HG03066 (cell line): ENCODE measurements around the gene SPATA17.

Source experiments
- ATAC-seq: cut with Tn5 transposase; IDR thresholded peaks from one replicate; pipeline ENCODE4 v1.9.1; 2021; ENCODE audit warnings: low read depth; ENCODE audit not compliant: unreplicated experiment

SPATA17 gene

DNA sequence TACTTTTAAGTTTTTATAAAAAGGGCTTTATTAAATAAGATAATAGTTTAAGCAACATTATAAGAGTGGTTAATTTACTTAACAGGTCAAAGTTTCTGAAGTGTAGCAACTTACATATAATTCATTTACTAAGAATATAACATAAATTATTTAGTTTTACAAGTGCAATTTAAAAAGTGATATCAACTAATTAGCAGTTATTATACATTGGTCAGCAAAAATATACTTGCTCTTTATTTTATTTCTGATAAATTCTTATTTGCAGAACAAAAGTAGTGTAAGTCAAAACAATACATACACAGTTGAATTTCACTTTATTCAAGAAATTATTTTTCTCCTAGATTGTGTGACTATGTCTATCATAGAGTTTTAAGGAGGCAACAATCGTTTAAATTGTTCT is 215.6 kb downstream of the SPATA17 start:
- no peak for ATAC-seq

DNA sequence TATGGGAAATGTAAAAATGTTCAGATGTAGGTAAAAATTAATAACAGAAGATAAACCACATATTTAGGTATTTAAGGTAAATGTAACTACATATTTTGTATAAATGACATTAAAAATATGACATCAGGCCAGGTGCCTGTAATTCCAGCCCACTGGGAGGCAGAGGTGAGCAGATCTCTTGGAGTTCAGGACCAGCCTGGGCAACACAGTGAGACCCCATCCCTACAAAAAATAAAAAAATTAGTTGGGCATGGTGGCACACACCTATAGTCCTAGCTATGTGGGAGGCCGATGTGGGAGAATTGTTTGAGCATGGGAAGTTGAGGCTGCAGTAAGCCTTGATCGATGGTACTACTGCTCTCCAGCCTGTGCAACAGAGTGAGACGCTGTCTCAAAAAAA is 216.5 kb downstream of the SPATA17 start:
- ATAC-seq = no peak

DNA sequence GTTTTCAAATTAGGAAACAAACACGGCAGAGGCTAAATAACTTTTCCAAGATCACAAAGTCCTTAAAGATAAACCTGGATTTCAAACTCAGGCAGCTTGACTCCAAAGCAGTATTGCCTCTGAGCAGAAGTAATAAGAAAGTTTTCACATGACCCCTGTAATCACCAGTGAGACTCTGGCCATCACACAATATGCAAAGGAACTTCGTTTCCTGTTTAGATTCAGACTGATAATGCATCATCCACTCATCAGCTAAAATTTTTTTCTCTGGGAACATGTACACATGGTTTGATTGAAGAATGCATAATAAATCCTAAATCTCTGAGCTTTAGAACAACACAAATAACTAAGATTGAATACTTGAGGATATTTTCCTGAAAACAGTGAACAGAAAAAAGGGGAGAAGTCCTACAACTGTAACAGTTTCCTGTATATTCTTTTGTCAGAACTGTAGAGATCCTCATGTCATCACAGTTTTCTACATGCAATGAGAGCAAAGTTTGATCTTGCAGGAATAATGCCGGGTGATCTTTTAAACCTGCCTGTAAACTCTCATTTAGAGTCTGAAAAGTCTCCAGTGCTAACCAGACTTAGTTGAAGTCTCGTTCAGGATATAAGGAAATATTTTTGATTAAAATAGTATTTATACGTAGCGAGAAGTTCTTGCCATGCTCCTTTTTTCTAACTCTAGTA is 225.3 kb downstream of the SPATA17 start:
- no peak for ATAC-seq

DNA sequence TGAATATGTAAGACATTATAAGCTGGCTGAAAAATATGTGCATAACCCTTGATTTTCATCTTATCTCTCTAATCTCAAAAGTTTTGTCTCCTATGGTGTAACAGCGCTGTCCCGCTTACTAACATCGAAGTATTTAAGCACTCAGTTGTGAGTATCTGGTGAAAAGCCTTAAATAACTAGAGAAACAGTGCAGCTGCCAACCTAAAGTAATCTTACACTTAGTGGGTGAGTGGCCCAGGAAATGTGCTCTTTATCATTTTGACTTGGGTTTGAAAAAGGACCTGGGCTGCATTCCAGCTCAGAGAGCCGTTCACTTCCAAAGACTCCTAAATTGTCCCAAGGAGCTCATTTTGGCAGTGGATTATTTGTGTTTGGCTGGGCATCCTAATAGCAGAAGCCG is 225.9 kb downstream of the SPATA17 start:
- no peak for ATAC-seq

DNA sequence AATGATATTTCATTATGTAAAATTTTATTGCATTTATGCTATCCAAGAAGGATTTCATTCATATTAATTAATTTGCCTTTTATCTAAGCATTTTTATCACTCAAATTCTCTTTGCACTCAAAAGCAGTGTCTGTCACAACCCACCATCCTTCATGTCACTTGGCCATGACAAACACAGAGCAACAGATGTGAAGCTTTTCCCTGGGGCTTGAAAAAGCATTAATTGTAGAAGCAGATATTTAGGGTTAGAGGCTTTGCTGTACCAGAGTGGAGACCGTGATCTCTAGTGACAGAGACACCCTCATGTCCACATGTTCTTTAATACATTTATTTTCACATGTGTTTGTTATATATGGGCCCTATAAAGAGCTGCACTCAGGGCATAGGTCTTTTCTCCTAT is 230.5 kb downstream of the SPATA17 start:
- no peak for ATAC-seq

DNA sequence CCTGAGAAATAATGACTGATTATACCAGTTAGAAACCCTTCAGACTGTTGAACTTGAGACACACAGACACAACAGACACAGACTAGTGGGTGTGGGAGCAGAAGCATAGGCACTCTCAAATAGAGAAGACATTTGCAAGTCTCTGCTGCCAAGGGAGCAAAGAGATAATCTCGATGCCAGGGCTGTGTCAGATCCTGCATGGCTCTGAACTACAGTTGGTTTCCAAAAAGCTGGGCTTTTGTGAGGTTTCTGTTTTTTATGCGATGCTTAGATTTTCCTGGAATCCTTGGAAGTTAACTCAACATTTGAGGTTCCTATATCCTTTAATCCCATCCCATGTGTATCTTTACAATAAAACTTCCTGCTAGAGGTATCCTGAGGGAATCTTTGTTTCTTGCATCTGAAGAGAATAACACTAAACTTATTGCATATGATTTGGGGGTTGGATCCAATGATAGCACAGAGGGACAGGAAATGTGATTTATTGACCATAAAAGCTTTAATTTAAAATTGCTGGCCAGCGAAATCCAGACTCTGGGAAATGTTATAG is 236.4 kb downstream of the SPATA17 start:
- ATAC-seq = no peak

DNA sequence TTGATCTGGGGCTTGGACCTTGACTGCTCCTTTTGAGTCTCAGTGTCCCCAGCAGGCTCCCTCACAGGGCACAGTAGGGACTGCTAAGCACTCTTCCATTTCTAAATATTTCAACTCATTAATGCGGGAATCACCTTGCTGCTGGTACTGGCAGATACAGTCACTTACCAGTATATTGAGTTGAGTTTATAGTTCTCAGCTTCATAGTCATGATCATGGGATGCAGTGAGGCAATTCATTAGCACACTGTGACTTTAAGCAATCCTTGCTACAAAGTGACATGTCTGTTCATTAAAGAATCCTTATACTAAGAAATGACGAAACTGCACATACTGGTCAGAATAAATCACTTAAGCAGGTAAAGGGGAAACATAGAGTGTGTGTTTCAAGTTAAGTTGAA is 240.8 kb downstream of the SPATA17 start:
- no peak for ATAC-seq

DNA sequence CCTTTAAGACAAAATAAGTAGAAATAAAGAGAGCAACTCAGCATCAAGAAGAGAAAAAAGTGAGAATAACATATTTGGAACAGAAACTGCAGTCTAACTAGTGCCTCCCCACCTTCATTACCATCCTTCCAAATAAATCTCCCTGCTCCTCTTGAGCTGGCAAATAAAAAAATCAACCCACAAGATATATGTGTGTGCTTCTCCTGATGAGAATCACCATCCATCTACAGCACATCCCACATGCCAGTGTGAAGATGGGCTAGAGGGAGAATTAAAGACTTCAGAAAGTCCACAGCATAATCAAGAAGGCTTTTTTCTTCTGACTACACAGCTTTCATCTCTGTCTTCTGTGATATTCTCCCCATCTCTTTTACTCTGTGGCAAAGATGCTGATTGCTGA is 244.1 kb downstream of the SPATA17 start:
- no peak for ATAC-seq

DNA sequence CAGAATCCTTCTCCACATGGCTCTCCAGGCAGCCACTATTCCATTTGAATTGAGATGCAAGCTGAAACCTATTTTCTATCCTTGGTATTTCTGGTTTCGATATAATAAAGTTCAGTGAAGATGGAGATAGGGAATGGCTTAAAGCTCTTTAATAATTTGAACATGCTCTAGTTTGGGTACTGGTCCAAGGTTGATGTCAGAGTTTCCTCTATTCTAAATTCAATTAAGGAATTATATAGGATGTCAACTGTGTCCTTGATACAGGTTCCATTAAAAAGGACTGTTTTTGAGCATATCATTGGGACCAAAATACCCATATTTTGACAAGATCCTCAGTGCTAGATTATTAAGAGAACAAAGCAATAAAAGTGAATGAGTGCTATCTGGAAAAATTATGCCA is 245.3 kb downstream of the SPATA17 start:
- no peak for ATAC-seq

DNA sequence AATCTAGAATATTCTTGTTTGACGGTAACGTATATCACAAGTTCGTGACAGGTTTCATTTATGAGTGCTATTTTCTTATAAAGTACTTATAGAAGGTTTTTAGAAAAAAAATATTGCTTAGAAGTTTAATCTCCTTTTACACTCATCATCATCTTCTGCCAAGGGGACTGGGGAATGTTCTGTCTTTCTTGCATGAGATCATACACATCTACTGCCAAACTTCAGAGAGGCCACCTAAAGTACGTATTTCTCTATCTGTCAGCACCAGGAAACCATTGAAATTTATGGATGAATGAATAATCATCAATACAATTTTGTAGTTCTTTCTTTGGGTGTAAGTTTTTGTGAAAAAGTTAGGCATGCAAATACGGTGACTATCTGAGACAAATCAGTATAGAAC is 245.8 kb downstream of the SPATA17 start:
- ATAC-seq = no peak

DNA sequence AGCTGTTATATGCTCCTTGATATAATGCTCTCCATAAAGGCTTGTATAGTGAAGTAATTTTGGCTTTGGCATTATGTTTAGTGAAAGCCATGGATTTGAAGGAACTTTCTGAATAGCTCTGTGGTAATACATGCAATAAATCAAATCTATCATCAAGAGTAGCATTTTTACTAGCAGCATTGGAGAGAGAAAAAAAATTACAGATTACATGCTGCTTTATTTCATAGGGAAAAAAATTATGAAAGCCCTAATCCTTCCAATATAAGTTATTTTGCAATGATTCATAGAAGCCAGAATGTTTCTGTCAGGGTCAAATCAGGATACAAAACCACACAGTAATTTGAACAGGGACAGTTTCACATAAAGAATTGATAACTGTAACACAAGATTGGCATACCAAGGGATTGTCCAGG is 250.0 kb downstream of the SPATA17 start:
- ATAC-seq = no peak

DNA sequence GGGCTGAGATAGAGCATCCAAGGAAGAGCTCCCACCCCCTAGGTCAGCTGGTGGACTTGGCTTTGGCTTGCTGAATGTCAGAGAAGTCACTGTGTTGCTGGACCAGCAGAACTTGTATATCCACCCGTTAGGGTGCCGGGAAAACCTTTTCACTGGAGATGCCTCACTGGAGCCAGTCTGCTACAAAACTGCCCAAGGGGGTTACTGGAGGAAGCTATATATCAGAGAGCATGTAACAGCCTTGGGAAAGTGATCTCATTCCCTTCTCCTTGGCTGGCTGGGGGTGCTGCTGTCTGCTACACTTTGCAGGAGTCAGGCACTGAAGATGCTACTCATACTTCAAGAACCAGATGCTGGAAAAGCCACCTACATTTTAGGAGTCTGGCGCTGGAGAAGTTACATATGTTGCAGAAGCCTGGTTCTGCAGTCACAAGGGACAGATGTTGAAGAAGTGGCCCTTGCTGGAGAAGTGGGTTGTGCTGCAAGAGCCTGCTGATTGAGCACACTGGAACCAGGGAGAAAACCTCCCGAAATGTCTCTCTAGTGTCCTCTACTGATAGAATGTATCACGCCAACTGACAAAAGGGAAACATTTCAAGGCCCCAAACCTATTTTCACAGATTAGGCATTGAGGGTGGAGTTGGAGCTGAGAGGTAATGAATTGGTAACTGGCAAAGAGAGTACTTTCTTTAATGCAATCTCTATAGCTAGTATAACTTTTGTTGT is 250.6 kb downstream of the SPATA17 start:
- ATAC-seq = no peak

DNA sequence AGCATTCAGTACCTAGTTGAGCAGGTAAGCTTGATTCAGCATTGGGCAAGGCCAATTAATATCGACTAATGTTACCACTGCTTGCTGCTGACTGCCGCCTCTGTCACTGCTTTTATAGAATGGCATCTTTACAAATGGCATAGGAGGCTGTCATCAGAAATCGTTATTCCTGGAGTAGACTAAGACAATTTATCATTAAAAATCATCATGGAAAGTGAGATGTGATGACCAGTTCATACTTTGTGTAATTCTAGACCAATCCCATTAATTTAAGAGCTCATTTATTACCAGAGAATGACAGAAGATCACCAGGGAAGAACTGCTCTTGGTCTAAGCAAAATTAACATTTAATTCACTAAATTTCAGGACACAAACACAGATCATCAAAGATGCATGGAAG is 254.0 kb downstream of the SPATA17 start:
- no peak for ATAC-seq

DNA sequence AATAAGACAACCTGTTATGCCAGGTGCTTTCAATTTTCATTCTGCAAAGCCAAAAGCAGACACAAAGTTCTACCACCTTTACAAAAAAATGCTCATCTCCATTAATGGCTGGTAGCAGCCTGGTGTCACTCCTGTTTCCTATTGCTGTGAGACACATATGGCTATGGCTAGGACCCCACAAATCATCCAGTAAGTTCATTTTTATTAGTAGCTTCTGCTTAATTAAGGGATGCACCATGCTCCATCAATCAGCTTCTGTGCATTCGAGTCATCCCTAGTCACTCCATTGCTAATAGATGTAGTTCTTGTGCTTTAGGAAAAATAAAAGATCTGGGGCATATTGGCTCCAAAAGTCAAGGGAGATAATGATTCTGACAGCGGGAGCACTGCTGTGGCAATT is 257.2 kb downstream of the SPATA17 start:
- ATAC-seq = no peak

DNA sequence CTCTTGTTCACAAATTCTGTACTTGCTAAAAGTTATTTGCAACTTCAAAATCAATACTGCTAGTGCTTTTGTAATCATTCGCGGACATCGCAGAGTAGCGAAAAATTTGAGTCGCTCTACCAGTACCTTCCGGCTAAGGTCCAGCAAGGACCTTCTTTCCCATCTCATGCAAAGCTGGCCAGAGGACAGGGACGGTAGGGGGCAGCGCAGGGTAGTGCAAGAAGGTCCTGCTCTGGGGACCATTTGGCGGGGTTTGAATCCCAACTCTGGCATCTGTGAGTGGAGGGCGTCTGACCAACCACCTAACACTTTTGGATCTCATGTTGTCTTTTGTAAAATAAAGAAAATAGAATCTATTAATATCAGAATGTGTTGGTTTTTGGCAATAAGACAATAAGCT is 258.3 kb downstream of the SPATA17 start:
- ATAC-seq = no peak

DNA sequence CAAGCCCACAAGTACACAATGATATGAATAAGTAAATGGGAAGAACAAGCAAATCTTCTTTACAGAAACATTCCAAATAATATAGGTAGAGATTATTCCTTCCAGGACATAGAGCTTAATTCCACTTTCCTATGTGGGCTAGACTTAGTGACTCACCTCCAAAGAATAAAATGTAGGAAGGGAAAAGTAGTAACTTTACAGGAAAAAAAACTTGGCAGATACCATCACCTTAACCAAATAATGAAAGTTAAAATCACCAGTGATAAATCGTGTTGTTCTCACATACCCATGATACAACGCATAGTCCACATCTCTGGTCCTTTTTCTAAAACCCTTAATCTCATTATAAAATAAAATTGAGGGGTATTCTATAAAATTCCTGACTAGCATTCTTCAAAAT is 260.8 kb downstream of the SPATA17 start:
- ATAC-seq = no peak

DNA sequence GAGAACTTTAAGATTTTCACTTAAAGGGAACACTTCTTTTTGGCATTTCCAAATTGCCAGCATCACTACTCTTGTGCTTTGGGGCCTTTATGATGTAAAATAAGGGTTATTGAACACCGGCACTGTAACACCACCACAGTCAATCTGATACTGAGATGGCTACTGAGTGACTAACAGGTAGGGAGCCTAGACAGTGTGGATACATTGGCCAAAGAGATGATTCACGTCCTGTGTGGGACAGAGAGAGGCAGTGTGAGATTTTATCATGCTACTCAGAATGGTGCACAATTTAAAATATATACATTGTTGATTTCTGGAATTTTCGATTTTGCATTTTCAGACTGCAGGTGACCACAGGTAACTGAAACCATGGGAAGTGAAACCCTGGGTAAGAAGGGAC is 261.6 kb downstream of the SPATA17 start:
- no peak for ATAC-seq

DNA sequence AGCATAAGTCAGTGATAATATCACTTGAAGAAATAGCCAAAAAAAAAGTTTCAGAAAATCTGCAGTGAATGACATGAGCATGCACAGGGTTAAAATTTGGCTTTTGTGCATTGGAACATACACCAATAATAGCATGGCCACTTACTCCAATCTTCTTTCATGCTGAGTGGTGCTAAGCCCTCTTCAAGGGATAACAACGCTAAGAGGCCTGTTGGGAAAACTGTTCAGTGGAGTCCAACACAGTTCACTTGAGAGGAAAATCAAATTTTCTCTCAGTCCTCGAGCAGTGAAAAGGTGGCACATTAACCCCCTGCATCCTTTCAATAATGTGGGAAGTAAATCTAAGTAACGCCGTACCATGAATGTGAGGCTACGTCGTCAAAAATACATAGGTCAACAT is 264.7 kb downstream of the SPATA17 start:
- ATAC-seq = no peak

DNA sequence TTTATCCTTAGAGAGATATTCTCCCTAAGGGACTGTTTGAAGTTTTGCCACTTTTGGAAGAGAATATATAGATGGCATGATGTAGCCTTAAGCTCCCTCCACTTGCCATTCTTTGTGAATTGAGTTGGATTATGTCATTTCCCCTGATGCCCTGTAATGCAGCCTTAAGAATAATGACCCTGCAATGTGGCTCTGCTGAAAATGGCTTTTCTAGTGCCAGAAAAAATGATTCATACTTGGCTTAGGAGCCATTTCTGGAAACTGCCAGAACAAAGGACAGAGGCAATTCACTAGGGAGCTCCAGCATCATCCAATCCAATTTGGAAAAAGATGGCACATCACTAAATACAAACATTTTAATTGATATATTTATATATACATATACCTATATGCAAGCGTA is 265.3 kb downstream of the SPATA17 start:
- no peak for ATAC-seq

DNA sequence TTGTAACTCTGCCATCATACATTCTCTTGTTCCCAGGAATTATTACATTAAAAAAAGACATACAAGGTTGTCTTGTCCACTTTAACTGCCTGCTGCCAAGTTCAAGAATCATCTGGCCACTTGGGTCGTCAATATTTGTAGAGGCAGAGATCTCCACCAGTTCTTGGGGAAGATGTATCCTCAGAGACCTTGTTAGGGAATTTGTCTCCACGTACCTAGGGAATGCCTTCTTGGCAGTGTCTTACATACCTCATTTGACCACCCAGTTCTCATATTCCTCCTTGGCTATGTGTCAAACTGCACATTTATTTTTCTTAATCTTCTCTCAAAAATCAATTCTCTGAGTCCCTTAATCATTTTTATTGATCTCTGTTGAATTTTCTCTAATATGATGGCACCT is 266.0 kb downstream of the SPATA17 start:
- no peak for ATAC-seq

DNA sequence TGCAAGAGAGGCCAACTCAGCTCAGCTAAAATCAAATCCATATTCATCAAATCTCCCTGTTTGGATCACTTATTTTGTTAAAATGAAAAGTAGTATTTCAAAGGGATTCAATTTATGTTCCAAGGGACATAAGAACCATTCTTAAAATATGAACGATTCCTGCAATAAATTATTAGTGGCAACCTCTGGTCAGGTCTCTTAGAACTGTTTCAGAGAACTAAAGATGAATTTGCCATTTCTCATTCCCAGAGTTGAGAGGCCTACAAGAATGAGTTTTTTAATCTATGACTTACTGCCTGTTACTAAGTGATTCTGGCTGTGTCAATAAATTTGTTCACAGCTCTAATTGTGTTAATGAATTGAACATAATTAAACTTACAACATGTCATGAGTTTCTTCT is 268.5 kb downstream of the SPATA17 start:
- ATAC-seq = no peak

DNA sequence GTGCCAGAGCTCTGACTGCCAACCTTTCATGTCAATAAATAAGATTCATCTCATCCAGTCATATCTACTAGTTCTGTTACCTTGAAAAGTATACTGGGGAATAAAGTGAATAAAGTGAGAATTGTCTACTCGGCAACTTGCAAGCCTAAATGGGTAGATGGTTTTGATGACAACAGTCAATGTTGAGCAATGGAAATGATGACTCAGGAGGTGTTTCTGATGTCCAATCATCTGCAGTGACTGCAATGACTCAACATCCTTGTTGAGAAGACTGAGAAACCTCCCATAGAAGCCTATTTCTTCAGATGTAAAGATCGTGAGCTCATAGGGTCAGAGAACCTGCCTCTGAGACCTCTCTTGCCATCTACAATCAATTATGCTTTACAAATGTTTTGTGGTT is 276.4 kb downstream of the SPATA17 start:
- ATAC-seq = no peak
